ENCODE results near the gene BCAM.

- TF ChIP-seq CTCF (IDR thresholded peaks at IDR 0.05) (no peak), POLR2A (IDR thresholded peaks at IDR 0.05) (peak; percentile 25 to 75)
Measured at GRCh38 chr19:44776402-44777096, 32.4 kb upstream of the BCAM start.
